ENCODE data around the gene ELAPOR2.

- TF ChIP-seq, protein P1, sequence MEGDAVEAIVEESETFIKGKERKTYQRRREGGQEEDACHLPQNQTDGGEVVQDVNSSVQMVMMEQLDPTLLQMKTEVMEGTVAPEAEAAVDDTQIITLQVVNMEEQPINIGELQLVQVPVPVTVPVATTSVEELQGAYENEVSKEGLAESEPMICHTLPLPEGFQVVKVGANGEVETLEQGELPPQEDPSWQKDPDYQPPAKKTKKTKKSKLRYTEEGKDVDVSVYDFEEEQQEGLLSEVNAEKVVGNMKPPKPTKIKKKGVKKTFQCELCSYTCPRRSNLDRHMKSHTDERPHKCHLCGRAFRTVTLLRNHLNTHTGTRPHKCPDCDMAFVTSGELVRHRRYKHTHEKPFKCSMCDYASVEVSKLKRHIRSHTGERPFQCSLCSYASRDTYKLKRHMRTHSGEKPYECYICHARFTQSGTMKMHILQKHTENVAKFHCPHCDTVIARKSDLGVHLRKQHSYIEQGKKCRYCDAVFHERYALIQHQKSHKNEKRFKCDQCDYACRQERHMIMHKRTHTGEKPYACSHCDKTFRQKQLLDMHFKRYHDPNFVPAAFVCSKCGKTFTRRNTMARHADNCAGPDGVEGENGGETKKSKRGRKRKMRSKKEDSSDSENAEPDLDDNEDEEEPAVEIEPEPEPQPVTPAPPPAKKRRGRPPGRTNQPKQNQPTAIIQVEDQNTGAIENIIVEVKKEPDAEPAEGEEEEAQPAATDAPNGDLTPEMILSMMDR (conservative IDR thresholded peaks at IDR 0.05 in 1 of 2, IDR thresholded peaks at IDR 0.05 in 1 of 2; ENCODE audit: extremely low read depth in 1 of 2, insufficient read depth in 1 of 2, low read depth in 1 of 2, low read length in 2 of 2) = no peak
- no peak for TF ChIP-seq EZH2 (IDR thresholded peaks at IDR 0.05; ENCODE audit: borderline replicate concordance, low read length)
These were observed 46.2 kb downstream of the ELAPOR2 start for GRCh38 chr7:87013136-87013839.

Data from mammary epithelial cell (primary cell).